Stimulated activated CD4-positive, alpha-beta T cell treated with anti-CD3 and anti-CD28 coated beads, Interleukin-4, amount 100 ng/mL, for 24 hours (primary cell): ENCODE measurements around the gene CFAP100.

ENCODE experiments used
- DNase-seq: peaks from one replicate; pipeline ENCODE4 v3.0.0-alpha.2; 2020

The CFAP100 gene

GRCh38 chr3:126484662-126485061 is 90.0 kb downstream of the CFAP100 start:
- DNase-seq = no peak

GRCh38 chr3:126485176-126485897 is 90.6 kb downstream of the CFAP100 start:
- DNase-seq = no peak

- no peak for DNase-seq
These were observed 91.2 kb downstream of the CFAP100 start for GRCh38 chr3:126485956-126486355.
